HG03159 (cell line): ENCODE measurements around the gene SMURF2.
"Not testable (repeated sequence)": the region's sequence is repeated elsewhere in the genome, so short reads cannot be mapped to it uniquely, and the experiment has no call there.

Experiments used
- ATAC-seq: cut with Tn5 transposase; IDR thresholded peaks from one replicate; pipeline ENCODE4 v1.9.1; 2021; ENCODE audit warnings: mild to moderate bottlenecking, moderate library complexity; ENCODE audit not compliant: unreplicated experiment

Gene SMURF2

GRCh38 chr17:64661976-64662773, at the start of gene SMURF2:
TSS of gene SMURF2 (minus strand) at chr17:64662307. CDS start at chr17:64661880, 427 bp downstream.
- peak; percentile 77 for ATAC-seq

- ATAC-seq, result no peak
These were observed 47.4 kb upstream of the SMURF2 start for GRCh38 chr17:64709481-64709880.

DNA sequence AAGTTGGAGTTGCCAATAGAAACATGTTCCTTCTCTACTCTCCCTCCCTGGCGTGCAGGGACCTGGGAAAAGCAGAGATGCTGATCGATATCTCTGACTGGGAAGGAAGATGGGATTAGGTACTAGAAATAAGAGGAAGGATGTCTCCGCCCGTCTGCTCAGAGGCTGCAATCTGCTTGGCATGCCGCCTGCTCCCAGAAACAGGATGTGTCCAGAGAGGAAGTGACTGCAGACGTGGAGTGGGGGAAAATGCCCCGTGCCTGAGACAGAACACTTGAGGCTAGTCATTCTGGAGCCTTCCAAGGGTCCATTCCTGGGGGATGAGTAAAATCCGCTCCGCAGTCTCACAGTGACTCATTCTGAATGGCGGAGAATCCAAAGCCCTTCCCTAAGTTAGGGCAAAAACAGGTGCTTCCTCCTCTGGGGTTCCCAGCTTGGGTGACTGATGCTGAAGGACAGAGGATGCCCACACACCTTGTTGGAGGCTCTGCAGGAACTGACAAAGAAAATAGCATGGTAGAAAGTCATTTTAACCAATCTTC, 45.0 kb upstream of the SMURF2 start:
- ATAC-seq, result no peak

GRCh38 chr17:64706224-64707049, 44.3 kb upstream of the SMURF2 start:
- no peak for ATAC-seq

DNA sequence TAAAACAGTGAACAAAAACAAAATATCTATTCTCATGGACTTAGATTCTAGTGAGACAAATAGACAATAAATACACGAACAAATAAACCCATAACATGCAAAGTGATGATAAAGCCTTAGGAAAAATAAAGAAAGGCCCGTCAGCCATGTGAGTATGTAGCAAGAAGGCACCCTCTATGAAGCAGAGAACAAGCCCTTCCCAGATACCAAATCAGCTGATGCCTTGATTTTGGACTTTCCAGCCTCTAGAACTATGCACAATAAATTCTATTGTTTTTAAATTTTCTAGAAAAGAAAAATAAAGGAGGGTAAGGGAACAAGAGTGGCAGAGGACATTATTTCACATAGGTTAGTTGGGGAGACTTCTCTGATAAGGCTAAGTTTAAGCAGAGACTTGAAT, 40.7 kb upstream of the SMURF2 start:
- ATAC-seq, result no peak

GRCh38 chr17:64698725-64699124, 36.6 kb upstream of the SMURF2 start:
- ATAC-seq, result no peak

GRCh38 chr17:64694207-64694606, 32.1 kb upstream of the SMURF2 start:
- no peak for ATAC-seq

DNA sequence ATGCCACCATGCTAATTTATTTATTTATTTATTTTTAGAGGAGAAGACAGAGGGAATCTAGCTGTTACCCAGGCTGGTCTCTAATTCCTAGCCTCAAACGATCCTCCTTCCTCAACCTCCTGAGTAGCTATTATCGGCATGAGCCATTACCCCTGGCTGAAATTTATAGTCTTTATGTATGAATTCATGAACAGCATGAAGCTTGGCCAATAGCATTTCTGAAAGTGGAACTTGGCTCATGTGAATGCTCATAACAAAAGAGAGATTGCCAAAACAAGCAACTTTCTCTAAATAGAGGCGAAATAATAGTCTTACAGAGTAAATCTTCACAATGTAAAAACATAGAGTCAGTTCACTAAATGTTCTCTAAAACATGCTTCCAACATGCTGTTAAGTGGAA, 30.1 kb upstream of the SMURF2 start:
- no peak for ATAC-seq

DNA sequence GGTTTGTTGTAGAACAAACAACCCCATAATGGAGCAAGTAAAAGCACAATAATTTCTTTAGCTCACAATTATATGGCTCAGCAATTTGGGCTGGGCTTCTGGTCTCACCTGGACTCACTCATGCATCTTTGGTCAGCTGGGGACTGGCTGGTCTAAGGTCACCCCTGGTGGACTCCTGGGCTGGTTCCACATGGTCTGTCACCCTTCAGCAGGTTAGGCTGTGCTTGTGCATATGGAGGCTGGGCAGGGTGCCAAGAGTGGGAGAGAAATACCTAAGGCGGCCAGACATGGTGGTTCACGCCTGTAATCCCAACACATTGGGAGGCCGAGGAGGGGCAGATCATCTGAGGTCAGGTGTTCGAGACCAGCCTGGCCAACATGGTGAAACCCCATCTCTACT, 27.0 kb upstream of the SMURF2 start:
- no peak for ATAC-seq

- ATAC-seq, result no peak
These were observed 26.4 kb upstream of the SMURF2 start for GRCh38 chr17:64688481-64688880.

GRCh38 chr17:64687961-64688360, 25.9 kb upstream of the SMURF2 start:
- ATAC-seq, result no peak

- ATAC-seq, result no peak
These were observed 25.3 kb upstream of the SMURF2 start for GRCh38 chr17:64687376-64687775.

GRCh38 chr17:64686705-64687104, 24.6 kb upstream of the SMURF2 start:
- no peak for ATAC-seq

DNA sequence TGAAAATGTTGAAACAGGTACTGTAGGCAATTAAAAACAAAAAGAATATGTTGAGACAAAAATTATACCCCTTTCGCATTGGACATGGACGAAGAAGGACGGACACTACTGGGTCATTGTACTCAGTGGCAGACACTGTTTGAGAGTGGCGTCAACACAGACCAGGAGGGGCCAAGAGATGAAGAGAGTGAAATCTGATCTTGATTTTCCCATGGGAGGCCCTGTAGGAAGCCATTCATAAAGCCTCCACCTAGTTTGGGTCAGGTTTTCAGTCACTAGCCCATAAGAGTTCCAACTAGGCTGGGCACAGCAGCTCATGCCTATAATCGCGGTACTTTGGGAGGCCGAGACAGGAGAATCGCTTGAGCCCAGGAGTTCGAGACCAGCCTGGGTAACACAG, 23.6 kb upstream of the SMURF2 start:
- ATAC-seq, result no peak

DNA sequence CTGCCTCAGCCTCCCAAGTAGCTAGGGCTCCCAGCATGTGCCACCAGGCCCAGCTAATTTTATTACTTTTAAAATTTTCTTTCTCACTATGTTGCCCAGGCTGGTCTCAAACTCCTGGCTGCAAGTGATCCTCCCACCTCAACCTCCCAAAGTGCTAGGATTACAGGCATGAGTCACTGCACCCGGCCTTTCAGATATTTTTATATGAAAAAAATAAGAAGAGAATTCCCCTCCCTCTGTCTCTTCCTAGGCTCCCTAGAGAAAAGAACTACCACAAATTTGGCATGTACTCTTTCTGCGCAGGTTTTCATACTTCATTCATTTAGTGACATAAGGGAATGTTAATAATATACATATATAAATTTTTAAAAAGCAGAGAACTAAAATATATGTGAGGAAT, 21.7 kb upstream of the SMURF2 start:
- ATAC-seq, result no peak

DNA sequence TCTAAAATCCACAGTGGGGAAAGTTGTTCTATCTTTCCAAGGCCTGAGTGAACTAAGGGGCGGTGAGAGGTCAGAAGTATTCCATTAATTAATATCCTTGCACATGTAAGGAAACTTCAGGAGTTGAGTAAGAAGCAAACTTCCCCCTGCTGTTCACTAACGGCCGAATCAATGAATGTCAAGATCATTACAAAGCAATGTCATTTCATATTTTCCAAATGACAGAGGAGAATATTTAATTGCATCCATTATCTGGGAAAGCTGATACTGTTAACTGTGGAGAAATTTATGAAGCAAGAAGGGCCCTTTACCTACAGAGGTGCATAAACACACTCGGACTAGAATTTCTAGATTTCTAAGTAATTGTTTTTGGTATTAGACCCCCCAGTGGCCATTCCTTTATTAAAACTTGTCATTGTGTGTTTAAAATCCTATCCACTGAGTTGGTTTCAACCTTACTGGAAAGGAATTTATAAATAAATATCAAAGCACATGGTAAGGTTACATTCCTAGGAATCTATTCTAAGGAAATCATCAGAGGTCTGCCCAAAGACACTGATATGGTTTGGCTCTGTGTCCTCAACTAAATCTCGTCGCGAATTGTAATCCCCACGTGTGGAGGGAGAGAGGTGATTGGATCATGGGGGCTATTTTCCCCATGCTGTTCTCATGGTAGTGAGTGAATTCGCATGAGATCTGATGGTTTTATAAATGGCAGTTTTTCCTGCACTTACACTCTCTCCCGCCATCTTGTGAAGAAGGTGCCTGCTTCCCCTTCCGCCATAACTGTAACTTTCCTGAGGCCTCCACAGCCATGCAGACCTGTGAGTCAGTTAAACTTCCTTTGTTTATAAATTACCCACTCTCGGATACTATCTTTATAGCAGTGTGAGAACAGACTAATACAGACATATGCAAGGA, 20.4 kb upstream of the SMURF2 start:
- no peak for ATAC-seq

GRCh38 chr17:64679710-64680216, 17.7 kb upstream of the SMURF2 start:
- ATAC-seq, result no peak

GRCh38 chr17:64676763-64677162, 14.7 kb upstream of the SMURF2 start:
- no peak for ATAC-seq

DNA sequence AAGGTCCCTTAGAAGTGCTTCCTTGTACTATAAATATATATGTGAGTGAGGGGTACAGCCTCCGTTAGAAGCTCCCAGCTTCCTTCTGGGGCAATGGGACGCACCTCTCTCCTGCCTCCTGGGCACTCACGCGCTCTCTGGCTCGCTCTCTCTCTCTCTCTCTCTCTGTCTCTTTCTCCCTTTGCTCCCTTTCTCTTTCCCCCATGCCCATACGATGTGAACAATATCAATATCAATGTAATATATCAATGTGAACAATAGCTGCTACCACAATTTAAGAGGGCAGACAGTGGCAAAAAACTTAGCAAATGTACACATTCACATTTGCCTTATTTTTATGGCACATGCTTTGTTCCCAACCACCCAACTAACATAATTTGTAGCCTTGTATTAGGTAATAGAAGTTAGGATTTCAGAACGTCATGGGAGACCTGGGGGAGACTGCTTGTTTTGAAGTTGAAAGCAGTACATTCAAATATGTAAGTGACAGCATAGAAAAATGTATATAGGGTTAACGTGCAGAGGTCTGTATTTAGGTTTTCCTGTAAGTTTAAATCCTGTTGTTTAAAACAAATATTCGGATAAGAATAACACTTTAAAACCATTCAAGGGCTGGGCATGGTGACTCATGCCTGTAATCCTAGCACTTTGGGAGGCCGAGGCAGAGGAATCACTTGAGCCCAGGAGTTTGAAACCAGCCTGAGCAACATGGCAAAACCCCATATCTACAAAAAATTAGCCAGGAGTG, 8.9 kb upstream of the SMURF2 start:
- ATAC-seq, result not testable (repeated sequence)
